A549 (cell line): Measurements from ENCODE around the gene RNF214. TPM values are rescaled to one million over a fixed set of nuclear protein-coding genes. Genes with fewer than 3 reads are reported as not detected.

ENCODE experiments used
- ATAC-seq, 2 experiments: fragments of 200-7000 bp in 1 of 2; fragments of >200 bp in 1 of 2; cut with Nextera tagmentation in 1 of 2; cut with Tn5 transposase in 1 of 2; 3 replicates each; pipeline versions ENCODE4 v1.8.0 to v1.9.1; 2018 to 2020; ENCODE audit warnings: mild to moderate bottlenecking in 1 of 2, moderate library complexity in 1 of 2
- CTCF ChIA-PET: fragments of 300-600 bp; sonication (Branson Sonifier 250); formaldehyde crosslinking; extraction: SDS; loops from one replicate; lab custom pipeline; 2021; ENCODE audit warnings: antibody characterized with exemption, inconsistent platforms; lab: Yijun Ruan, JAX
- POLR2A ChIA-PET: fragments of 350-600 bp; formaldehyde crosslinking; extraction: SDS; loops from one replicate; lab custom pipeline; 2021; ENCODE audit warnings: antibody characterized with exemption, inconsistent platforms; lab: Yijun Ruan, JAX
- DNase-seq, 2 experiments: peaks; one replicate each; pipeline versions ENCODE4 v3.0.0 to v3.0.0-alpha.2; 2011 to 2016; ENCODE audit warnings: low read depth in 1 of 2, low spot score in 1 of 2
- FAIRE-seq: peaks from 2 replicates; lab custom pipeline; 2011; peaks lifted over from hg19 to GRCh38; lab: Jason Lieb, UNC
- H3K27ac ChIP-seq, 2 experiments: fragments of >200 bp; sonication (Bioruptor Twin); formaldehyde crosslinking; 3 replicates each; pipeline ENCODE4 v1.5.1; 2016 to 2017
- H3K4me1 ChIP-seq: fragments of >200 bp; sonication (Bioruptor Twin); formaldehyde crosslinking; 3 replicates; pipeline ENCODE4 v1.6.1; 2016
- H3K4me2 ChIP-seq: fragments of >200 bp; sonication (Bioruptor Twin); formaldehyde crosslinking; 3 replicates; pipeline ENCODE4 v1.6.1; 2016
- H3K4me3 ChIP-seq: fragments of >200 bp; sonication (Bioruptor Twin); formaldehyde crosslinking; 3 replicates; pipeline ENCODE4 v1.5.1; 2016
- H3K9me3 ChIP-seq: fragments of >200 bp; sonication (Bioruptor Twin); formaldehyde crosslinking; 3 replicates; pipeline ENCODE4 v1.6.1; 2016
- ATOH8 ChIP-seq: fragments of 250-450 bp; sonication (Bioruptor Pico); IDR thresholded peaks from 2 replicates; pipeline ENCODE4 v1.5.0; 2020; ENCODE audit warnings: low read depth, mild to moderate bottlenecking, moderate library complexity
- BHLHE40 ChIP-seq: IDR thresholded peaks from 2 replicates; pipeline ENCODE4 v1.6.1; 2012; ENCODE audit warnings: low read depth, low read length, inconsistent platforms
- CHD4 ChIP-seq: fragments of 200-600 bp; sonication (generic); IDR thresholded peaks from 2 replicates; pipeline ENCODE4 v1.6.1; 2016; ENCODE audit warnings: antibody characterized with exemption, mild to moderate bottlenecking, borderline replicate concordance
- EHF ChIP-seq: fragments of 250-450 bp; sonication (Bioruptor Pico); IDR thresholded peaks from 2 replicates; pipeline ENCODE4 v1.5.0; 2020; ENCODE audit warnings: mild to moderate bottlenecking
- EP300 ChIP-seq, 2 experiments: fragments of >200 bp; sonication (Bioruptor Twin); formaldehyde crosslinking; IDR thresholded peaks; 2 replicates in 1 of 2; 3 replicates in 1 of 2; pipeline ENCODE4 v1.6.1; 2016 to 2017
- FOXS1 ChIP-seq: fragments of 250-450 bp; sonication (Bioruptor Pico); IDR thresholded peaks from 2 replicates; pipeline ENCODE4 v1.5.0; 2020; ENCODE audit warnings: mild to moderate bottlenecking, moderate library complexity
- GATA3 ChIP-seq: IDR thresholded peaks from 2 replicates; pipeline ENCODE4 v1.6.1; 2012; ENCODE audit warnings: borderline replicate concordance
- HES2 ChIP-seq: fragments of >200 bp; sonication (Bioruptor Twin); formaldehyde crosslinking; IDR thresholded peaks from 2 replicates; pipeline ENCODE4 v1.6.1; 2016
- HEYL ChIP-seq: fragments of 250-450 bp; sonication (Bioruptor Pico); IDR thresholded peaks from 2 replicates; pipeline ENCODE4 v1.8.0; 2021; ENCODE audit warnings: mild to moderate bottlenecking, moderate library complexity
- JUNB ChIP-seq: fragments of >200 bp; sonication (Bioruptor Twin); formaldehyde crosslinking; IDR thresholded peaks from 2 replicates; pipeline ENCODE4 v1.6.1; 2016
- KDM1A ChIP-seq: fragments of 200-600 bp; sonication (generic); IDR thresholded peaks from 2 replicates; pipeline ENCODE4 v1.6.1; 2016; ENCODE audit warnings: low read depth, mild to moderate bottlenecking
- KDM5A ChIP-seq: fragments of 200-600 bp; sonication (generic); IDR thresholded peaks from 2 replicates; pipeline ENCODE4 v1.6.1; 2016; ENCODE audit warnings: antibody characterized with exemption, mild to moderate bottlenecking
- MAX ChIP-seq: IDR thresholded peaks from 2 replicates; pipeline ENCODE4 v1.6.1; 2012
- NR3C1 ChIP-seq: fragments of >200 bp; sonication (Bioruptor Twin); formaldehyde crosslinking; IDR thresholded peaks from 3 replicates; pipeline ENCODE4 v1.6.1; 2017
- RARB ChIP-seq: fragments of 250-450 bp; sonication (Bioruptor Pico); IDR thresholded peaks from 2 replicates; pipeline ENCODE4 v1.8.0; 2021; ENCODE audit warnings: mild to moderate bottlenecking, moderate library complexity
- RCOR1 ChIP-seq: fragments of 150-350 bp; IDR thresholded peaks from 2 replicates; pipeline ENCODE4 v1.6.1; 2014; ENCODE audit warnings: antibody characterized with exemption, low read length, low read depth
- TFCP2L1 ChIP-seq: fragments of 250-450 bp; sonication (Bioruptor Pico); IDR thresholded peaks from 2 replicates; pipeline ENCODE4 v1.5.0; 2021; ENCODE audit warnings: mild to moderate bottlenecking
- TP53 ChIP-seq: fragments of 250-450 bp; sonication (Bioruptor Pico); IDR thresholded peaks from 2 replicates; pipeline ENCODE4 v1.5.0; 2021; ENCODE audit warnings: mild to moderate bottlenecking, moderate library complexity
- ZC3H11A ChIP-seq: fragments of 450-650 bp; IDR thresholded peaks from 2 replicates; pipeline ENCODE4 v1.6.1; 2014; ENCODE audit warnings: antibody characterized with exemption, mild to moderate bottlenecking
- ZNF302 ChIP-seq: fragments of 250-450 bp; sonication (Bioruptor Pico); IDR thresholded peaks from 2 replicates; pipeline ENCODE4 v1.9.0; 2021; ENCODE audit warnings: inconsistent platforms, mild to moderate bottlenecking, moderate library complexity
- WGBS: methylation state at CpG from one replicate; pipeline ENCODE4 v1.1.6; 2017; ENCODE audit errors: missing lambda C conversion rate; 5-methylcytosine and 5-hydroxymethylcytosine counted together
- polyA plus RNA-seq, 4 experiments: library from polyadenylated mRNA; depleted of rRNA in 3 of 4; stranded (reverse); fragments of >200 nt; fragmentation: RNase III in 1 of 4; extraction: RNeasy Plus Mini Kit Qiagen cat#74134 plus additional on column Dnase treatment in 1 of 4; gene quantifications; 2 replicates in 3 of 4; 3 replicates in 1 of 4; pipeline ENCODE4 v1.2.3, GENCODE V29; 2011 to 2017
- TF ChIP-seq, protein P1 (sequence below): fragments of 250-450 bp; sonication (Bioruptor Pico); IDR thresholded peaks from 2 replicates; pipeline ENCODE4 v1.5.0; 2021; ENCODE audit warnings: mild to moderate bottlenecking, moderate library complexity, borderline replicate concordance
- TF ChIP-seq, protein P2 (sequence below): fragments of 200-600 bp; sonication (generic); IDR thresholded peaks from 2 replicates; pipeline ENCODE4 v1.6.1; 2016; ENCODE audit warnings: antibody characterized with exemption, mild to moderate bottlenecking, moderate library complexity

The RNF214 gene
- polyA plus RNA-seq, 2 of the 4 experiments (the other 2 are of a cell fraction), result 11.0 to 15.9 TPM

- Histone ChIP-seq H3K4me3 (no peak overlapping the region), H3K27ac (no peak overlapping the region), H3K9me3 (no peaks in the 10 kb centered on the region), H3K4me2 (no peak overlapping the region), H3K4me1 (no peaks in the 10 kb centered on the region)
- ATAC-seq (no peak), FAIRE-seq (no peak), DNase-seq (no peak)
- 82% methylated on average over 4 of the region's 4 CpGs for WGBS
- ChIA-PET CTCF (no interaction called here), POLR2A (no interaction called here)
- no peak for TF ChIP-seq FOXS1 (CRISPR knock-in tag)
- TF ChIP-seq, protein P1, sequence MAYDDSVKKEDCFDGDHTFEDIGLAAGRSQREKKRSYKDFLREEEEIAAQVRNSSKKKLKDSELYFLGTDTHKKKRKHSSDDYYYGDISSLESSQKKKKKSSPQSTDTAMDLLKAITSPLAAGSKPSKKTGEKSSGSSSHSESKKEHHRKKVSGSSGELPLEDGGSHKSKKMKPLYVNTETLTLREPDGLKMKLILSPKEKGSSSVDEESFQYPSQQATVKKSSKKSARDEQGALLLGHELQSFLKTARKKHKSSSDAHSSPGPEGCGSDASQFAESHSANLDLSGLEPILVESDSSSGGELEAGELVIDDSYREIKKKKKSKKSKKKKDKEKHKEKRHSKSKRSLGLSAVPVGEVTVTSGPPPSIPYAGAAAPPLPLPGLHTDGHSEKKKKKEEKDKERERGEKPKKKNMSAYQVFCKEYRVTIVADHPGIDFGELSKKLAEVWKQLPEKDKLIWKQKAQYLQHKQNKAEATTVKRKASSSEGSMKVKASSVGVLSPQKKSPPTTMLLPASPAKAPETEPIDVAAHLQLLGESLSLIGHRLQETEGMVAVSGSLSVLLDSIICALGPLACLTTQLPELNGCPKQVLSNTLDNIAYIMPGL (CRISPR knock-in tag), result no peak
- no peak for TF ChIP-seq ATOH8 (CRISPR knock-in tag)
Measured at GRCh38 chr11:117249571-117249970, 17.1 kb downstream of the RNF214 start.

GRCh38 chr11:117251506-117251905 lies 19.0 kb downstream of the RNF214 start:
- ATAC-seq, result no peak
- Histone ChIP-seq H3K4me3 (no peak overlapping the region), H3K4me2 (no peak overlapping the region), H3K27ac (no peak overlapping the region), H3K4me1 (no peaks in the 10 kb centered on the region), H3K9me3 (no peaks in the 10 kb centered on the region)
- FAIRE-seq, result no peak
- POLR2A ChIA-PET, result no interaction called here
- DNase-seq, result no peak
- TF ChIP-seq CHD4, result no peak
- TF ChIP-seq GATA3, result no peak
- TF ChIP-seq HES2, result no peak
- no peak for TF ChIP-seq KDM1A
- no peak for TF ChIP-seq ZC3H11A
- no peak for TF ChIP-seq KDM5A
- no peak for TF ChIP-seq RCOR1
- 90% methylated on average over 6 of the region's 10 CpGs for whole genome bisulfite sequencing
- CTCF ChIA-PET, result no interaction called here

DNA sequence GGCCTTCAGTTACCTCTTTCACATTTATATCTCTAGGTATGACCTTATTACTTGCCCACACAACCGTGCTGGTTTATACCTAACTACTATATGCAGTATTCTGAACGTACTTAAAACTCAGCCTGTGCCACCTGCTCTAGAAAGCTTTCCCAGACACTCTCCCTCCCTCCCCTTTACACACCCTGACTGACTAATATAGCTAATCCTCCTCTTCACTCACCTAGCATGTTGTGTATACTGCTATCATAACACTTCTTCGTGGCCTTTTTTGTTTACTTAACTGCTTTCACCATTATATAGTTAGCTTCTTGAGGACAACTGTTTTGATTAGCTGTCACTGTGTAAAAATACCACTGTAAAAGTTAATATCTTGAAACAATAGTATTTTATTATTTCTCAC lies 23.5 kb downstream of the RNF214 start:
- 68% methylated on average over 3 of the region's 3 CpGs for WGBS
- POLR2A ChIA-PET, result no interaction called here
- no peak for FAIRE-seq
- TF ChIP-seq, protein P2, sequence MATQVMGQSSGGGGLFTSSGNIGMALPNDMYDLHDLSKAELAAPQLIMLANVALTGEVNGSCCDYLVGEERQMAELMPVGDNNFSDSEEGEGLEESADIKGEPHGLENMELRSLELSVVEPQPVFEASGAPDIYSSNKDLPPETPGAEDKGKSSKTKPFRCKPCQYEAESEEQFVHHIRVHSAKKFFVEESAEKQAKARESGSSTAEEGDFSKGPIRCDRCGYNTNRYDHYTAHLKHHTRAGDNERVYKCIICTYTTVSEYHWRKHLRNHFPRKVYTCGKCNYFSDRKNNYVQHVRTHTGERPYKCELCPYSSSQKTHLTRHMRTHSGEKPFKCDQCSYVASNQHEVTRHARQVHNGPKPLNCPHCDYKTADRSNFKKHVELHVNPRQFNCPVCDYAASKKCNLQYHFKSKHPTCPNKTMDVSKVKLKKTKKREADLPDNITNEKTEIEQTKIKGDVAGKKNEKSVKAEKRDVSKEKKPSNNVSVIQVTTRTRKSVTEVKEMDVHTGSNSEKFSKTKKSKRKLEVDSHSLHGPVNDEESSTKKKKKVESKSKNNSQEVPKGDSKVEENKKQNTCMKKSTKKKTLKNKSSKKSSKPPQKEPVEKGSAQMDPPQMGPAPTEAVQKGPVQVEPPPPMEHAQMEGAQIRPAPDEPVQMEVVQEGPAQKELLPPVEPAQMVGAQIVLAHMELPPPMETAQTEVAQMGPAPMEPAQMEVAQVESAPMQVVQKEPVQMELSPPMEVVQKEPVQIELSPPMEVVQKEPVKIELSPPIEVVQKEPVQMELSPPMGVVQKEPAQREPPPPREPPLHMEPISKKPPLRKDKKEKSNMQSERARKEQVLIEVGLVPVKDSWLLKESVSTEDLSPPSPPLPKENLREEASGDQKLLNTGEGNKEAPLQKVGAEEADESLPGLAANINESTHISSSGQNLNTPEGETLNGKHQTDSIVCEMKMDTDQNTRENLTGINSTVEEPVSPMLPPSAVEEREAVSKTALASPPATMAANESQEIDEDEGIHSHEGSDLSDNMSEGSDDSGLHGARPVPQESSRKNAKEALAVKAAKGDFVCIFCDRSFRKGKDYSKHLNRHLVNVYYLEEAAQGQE, result no peak
- TF ChIP-seq ATOH8 (CRISPR knock-in tag) (no peak), NR3C1 (no peak), RARB (CRISPR knock-in tag) (no peak), TP53 (CRISPR knock-in tag) (no peak), MAX (no peak), TFCP2L1 (CRISPR knock-in tag) (no peak), EHF (CRISPR knock-in tag) (no peak), EP300 (IDR thresholded peaks at IDR 0.05) (no peak), HES2 (no peak), BHLHE40 (no peak), ZC3H11A (no peak), JUNB (no peak), HEYL (no peak), ZNF302 (CRISPR knock-in tag) (no peak)
- TF ChIP-seq, all 56 proteins: peak for 0
- CTCF ChIA-PET, result no interaction called here
- no peak overlapping the region for H3K4me3 ChIP-seq
- H3K9me3 ChIP-seq, result no peaks in the 10 kb centered on the region
- ATAC-seq (no peak), DNase-seq (no peak)
- H3K27ac ChIP-seq, result no peak overlapping the region
- H3K4me2 ChIP-seq, result no peak overlapping the region
- H3K4me1 ChIP-seq, result no peaks in the 10 kb centered on the region
